Heart left ventricle (tissue), 13 donors: ENCODE data around the gene LRP5.

Source experiments
- POLR2A ChIP-seq, 2 donors: fragments of 450-650 bp; IDR thresholded peaks; one replicate each; pipeline ENCODE4 v1.6.1; 2017; ENCODE audit warnings: antibody characterized with exemption in 2 of 2, mild to moderate bottlenecking in 2 of 2, moderate library complexity in 2 of 2
- TF ChIP-seq, protein P1 (sequence below), 12 donors: fragments of 200-600 bp; sonication (generic) in 4 of 12; IDR thresholded peaks; one replicate each; pipeline versions ENCODE4 v1.5.0 to v1.8.0; 2018 to 2022; ENCODE audit warnings: antibody characterized with exemption in 12 of 12, mild to moderate bottlenecking in 5 of 12
- donor health status: ischemic (EF 13 %, LVEDD 7.1; RV severe dilation, severe dysfunction).
- donor health status: DM: no; HTN: yes; CAD: no.
- donor health status: DM: no; HTN: no; CAD: no.
- donor health status: ischemic (EF 25% LVEDD 6.9; RV normal size, moderate dysfunction).
- donor health status: ischemic (EF 25% LVEDD 5.7; RV mildly dilated, moderate dysfunction).
- donor health status: ischemic (EF 35%, LVEDD 5.7; RV mildly dilated, moderate dysfunction).
- donor health status: nonischemic (EF 11% LVEDD 7.7; RV severe dilation, severe dysfunction).
- donor health status: DM: yes; HTN: yes; CAD: no.
- donor health status: PGD.
- donor health status: ischemic (EF 29% LVEDD 5.4; RV normal size, mild dysfunction).
- donor health status: nonischemic (EF 23%, LVEDD 6.1; RV moderate dilation, normal function).

GRCh38 chr11:68381716-68382115 is 69.3 kb downstream of the LRP5 start:
- TF ChIP-seq, protein P1, sequence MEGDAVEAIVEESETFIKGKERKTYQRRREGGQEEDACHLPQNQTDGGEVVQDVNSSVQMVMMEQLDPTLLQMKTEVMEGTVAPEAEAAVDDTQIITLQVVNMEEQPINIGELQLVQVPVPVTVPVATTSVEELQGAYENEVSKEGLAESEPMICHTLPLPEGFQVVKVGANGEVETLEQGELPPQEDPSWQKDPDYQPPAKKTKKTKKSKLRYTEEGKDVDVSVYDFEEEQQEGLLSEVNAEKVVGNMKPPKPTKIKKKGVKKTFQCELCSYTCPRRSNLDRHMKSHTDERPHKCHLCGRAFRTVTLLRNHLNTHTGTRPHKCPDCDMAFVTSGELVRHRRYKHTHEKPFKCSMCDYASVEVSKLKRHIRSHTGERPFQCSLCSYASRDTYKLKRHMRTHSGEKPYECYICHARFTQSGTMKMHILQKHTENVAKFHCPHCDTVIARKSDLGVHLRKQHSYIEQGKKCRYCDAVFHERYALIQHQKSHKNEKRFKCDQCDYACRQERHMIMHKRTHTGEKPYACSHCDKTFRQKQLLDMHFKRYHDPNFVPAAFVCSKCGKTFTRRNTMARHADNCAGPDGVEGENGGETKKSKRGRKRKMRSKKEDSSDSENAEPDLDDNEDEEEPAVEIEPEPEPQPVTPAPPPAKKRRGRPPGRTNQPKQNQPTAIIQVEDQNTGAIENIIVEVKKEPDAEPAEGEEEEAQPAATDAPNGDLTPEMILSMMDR (IDR thresholded peaks at IDR 0.05): no peak
- no peak for TF ChIP-seq POLR2A (IDR thresholded peaks at IDR 0.05)
